ENCODE results near the gene RPL13.
A peak's percentile ranks its signal among the peaks of the same experiment; 100 is the strongest.

Gene RPL13

DNA sequence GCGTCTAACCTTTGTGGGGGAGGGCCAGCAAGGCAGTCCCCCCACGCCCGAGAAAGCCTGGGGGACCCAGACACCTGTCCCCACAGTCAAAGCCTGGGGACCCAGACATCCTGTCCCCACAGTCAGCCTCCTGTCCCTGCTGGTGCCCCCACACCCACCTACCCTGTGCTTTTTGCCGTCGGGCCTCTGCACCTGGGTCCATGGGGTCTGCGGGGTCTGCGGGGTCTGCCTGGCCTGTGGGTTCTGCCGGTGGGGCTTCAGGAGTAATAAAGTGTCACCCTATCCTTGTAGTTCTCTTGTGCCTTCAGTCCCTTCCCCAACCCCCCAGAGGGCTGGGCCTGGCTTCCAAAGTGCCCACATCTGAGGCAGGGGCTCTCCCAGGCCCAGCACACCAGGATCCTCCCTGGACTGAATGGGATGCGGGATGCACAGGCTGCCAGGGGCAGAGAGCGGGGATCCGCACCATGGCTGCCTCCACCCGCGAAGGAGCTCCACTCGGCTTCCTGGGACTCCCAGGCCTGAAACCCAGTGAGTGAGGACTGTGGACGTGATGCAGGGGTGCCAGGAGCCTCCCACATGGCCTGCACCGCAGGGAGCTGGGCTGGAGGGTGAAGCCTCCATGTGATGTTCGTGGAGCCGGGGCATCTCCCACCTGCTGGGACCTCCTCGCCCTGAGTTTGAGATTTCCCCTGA is 36.6 kb downstream of the RPL13 start:
- no peak for DNase-seq (ENCODE audit: low read depth in 2 of 2)

GRCh38 chr16:89598199-89598598 is 37.7 kb downstream of the RPL13 start:
- no peak for DNase-seq (ENCODE audit: low read depth in 2 of 2)

DNA sequence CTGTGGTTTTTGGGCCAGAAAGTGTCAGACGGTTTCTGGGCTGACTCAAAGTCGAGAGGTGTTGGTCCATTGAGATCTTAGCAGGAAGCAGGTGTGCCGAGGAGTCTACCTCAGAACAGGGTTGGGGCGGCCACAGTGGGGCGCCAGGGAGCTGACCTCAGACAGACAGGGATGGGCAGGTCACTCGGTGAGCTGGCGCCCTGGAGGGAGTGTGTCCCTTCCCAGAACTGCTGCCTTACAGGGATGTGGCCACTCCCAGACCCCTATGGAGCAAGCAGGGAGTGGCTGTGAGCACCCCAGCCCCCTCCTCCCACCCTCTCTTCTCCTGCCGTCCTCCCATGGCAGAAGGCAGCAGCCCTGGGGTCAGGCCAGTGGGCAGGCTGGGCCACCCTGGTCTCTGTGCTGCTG is 39.0 kb downstream of the RPL13 start:
- no peak for DNase-seq (ENCODE audit: low read depth in 2 of 2)

DNA sequence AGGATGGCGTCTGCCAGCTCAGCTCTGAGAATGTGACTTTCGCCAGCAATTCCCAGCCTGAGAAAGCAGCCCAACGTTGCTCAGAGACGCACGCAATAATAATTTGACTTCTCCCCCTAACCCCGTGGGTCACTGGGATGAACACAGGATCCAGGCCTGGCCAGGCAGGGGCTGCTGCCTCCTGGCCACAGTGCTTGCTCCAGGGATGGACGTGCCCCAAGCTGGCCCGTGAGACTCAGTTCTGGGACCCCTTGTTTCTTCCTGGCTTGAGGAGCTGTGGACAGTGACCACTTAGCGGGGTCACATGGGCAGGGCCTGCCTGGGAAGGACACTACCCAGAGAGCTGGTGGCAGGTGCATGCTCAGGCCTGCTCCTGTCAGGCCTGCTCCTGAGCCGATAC is 39.4 kb downstream of the RPL13 start:
- no peak for DNase-seq (ENCODE audit: low read depth in 2 of 2)

- DNase-seq (ENCODE audit: low read depth in 2 of 2) = no peak
Measured at GRCh38 chr16:89600427-89600826, 39.9 kb downstream of the RPL13 start.

GRCh38 chr16:89600956-89601355 is 40.5 kb downstream of the RPL13 start:
- DNase-seq (ENCODE audit: low read depth in 2 of 2) = no peak

DNA sequence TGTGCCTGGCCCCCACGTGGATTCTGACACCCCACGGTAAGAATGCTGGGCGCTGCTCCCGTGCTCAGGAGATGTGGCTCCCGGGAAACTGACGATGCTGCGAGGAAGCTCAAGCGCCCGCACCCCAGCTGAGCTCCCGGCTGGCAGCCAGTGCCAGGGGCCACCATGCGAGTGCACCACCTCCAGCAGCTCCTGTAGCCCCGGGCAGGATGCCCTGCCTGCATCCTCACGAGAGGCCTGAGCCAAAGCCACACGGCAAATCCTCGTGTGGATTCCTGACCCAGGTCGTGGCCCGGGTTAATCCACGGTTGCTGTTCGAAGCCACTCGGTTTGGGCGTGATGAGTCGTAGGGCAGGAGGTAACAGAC is 41.4 kb downstream of the RPL13 start:
- DNase-seq (ENCODE audit: low read depth in 2 of 2) = no peak

DNA sequence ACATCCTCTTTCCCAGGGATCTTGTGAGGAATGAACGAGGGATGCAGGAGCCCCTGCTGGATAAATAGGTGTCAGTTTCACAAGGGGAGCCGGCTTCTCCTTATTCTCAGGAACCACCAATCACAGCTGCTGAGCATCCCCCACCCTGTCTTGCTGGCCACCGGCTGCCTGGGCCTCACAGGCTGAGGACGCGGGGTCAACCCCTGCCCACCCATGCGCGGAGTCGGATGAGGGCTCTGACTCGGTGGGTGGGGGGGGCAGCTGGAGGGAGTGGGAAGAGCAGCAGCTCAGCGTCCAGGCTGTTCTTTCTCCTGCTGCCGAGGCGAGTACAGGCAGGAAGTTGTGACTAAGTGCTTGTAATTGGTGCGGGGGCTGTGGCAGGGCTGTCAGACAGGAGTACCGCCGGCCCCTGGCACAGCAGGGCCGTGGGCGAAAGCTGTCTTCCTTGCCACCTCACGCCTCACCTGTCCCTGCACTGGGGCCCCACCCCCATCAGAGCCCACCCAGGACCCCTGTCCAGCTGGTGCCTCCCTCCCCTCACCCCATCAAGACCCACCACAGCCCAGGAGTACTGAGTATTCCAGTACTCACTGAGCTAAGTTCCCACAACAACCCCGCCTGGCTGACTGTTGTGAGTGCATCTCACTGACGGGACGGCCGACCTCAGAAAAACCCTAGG is 41.9 kb downstream of the RPL13 start:
- peak; percentile 24 to 30 for DNase-seq (ENCODE audit: low read depth in 2 of 2)

- DNase-seq (ENCODE audit: low read depth in 2 of 2) = no peak
Measured at GRCh38 chr16:89602952-89603590, 42.6 kb downstream of the RPL13 start.

DNA sequence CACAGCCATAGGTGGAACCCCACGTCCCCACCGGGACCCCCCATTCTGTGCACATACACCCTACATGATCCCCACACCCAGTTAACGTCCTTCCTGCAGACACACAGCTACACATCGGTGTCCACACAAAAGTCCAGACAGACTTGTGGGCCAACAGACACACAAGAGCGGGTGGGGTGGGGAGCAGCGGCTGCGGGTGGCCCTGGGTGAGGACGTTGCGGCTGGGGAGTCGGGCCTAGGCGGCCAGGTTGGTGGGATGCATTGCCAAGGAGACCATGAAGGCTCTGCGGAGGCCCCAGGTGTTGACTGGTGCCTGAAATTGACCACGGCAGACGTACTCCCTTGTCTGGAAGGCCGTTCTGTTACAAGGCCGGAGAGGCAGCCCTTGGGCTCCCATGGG is 44.3 kb downstream of the RPL13 start:
- DNase-seq (ENCODE audit: low read depth in 2 of 2) = no peak

DNA sequence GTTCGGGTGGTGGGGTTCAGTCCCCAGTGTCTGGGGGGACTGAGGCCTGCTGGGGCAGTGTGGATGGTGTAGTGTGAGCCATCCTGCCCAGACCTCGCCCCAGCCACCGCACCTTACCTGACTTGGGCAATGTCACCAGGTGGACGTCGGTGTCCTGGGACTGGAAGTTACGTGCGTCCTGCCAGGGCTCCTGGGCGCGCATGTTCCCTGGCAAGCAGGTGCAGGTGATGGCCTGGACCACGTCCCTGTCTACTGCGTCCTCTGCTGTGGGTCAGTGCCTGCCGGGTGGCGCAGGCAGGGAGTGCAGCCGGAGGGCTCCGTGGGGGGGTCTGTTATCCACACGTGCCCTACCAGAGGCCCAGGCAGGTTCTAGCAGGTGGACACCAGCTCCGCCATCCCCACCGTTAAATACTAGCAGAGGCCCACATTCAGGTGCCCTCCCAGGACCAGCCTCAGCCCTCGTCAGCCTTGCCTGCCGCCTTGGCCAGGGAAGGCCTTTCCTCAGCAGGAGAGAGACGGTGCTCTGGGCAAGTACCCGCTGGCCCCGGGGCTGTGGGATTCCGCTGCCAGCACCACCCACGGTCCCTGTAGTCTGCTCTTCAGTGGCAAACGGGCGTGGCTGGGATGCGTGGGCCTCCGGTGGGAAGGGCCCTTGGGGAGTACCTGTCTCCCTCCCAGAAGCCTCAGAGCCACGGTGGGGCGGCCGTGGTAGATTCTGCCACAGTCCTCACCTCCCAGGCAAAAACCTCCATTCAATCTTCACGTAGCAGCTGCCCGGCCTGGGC is 44.9 kb downstream of the RPL13 start:
- no peak for DNase-seq (ENCODE audit: low read depth in 2 of 2)

DNA sequence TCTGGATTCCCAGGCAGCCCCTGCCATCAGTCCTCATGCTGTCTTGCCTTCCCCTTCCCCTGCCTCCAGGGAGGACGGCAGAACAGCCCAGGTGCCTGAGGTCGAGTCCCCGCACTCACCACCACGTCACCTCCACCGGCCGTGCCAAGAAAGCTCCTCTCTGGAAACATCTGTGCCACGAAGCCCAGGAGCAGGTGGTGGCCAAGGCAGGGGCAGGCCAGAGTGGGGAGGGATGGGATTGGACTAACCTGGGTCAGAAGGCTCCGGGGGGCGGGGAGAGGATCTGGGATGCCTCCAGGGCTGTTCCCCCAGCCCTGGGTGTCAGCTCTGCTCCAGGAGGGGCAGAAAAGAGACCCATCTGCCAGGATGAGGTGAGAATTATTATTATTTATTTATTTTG is 45.5 kb downstream of the RPL13 start:
- no peak for DNase-seq (ENCODE audit: low read depth in 2 of 2)

GRCh38 chr16:89607453-89607852 is 47.0 kb downstream of the RPL13 start:
- DNase-seq (ENCODE audit: low read depth in 2 of 2) = no peak

GRCh38 chr16:89607937-89608740 is 47.7 kb downstream of the RPL13 start:
- no peak for DNase-seq (ENCODE audit: low read depth in 2 of 2)

GRCh38 chr16:89610108-89610453 is 49.6 kb downstream of the RPL13 start:
- DNase-seq (ENCODE audit: low read depth in 2 of 2) = no peak

- DNase-seq (ENCODE audit: low read depth in 2 of 2) = no peak
Measured at GRCh38 chr16:89612415-89613166, 52.1 kb downstream of the RPL13 start.

- DNase-seq (ENCODE audit: low read depth in 2 of 2) = no peak
Measured at GRCh38 chr16:89613231-89613953, 52.9 kb downstream of the RPL13 start, which contains the start of gene DPEP1. DPEP1 (plus strand) TSS chr16:89613642; CDS start chr16:89630411, 16,769 bp downstream.

- DNase-seq (ENCODE audit: low read depth in 2 of 2) = no peak
Measured at GRCh38 chr16:89613954-89614459, 53.5 kb downstream of the RPL13 start.

All from stimulated activated CD8-positive, alpha-beta memory T cell treated with anti-CD3 and anti-CD28 coated beads, Interleukin-2, amount 100 ng/mL, for 1 hour (primary cell).